Stomach smooth muscle (tissue), 2 donors: ENCODE data around the gene MED4.

Source experiments
- H3K27ac ChIP-seq: one replicate; pipeline ENCODE4 v1.7.0; 2013; ENCODE audit warnings: mild to moderate bottlenecking, low read length, inconsistent platforms
- H3K27me3 ChIP-seq, 2 donors: one replicate each; pipeline ENCODE4 v1.7.0; 2013; ENCODE audit warnings: low read length in 2 of 2; ENCODE audit not compliant: insufficient read depth in 2 of 2, control insufficient read depth in 1 of 2
- H3K36me3 ChIP-seq, 2 donors: one replicate each; pipeline ENCODE4 v1.7.0; 2013; ENCODE audit warnings: low read length in 2 of 2; ENCODE audit not compliant: control insufficient read depth in 2 of 2, insufficient read depth in 2 of 2
- H3K4me1 ChIP-seq: one replicate; pipeline ENCODE4 v1.7.0; 2013; ENCODE audit warnings: low read length; ENCODE audit not compliant: control insufficient read depth, insufficient read depth
- H3K4me3 ChIP-seq, 2 donors: one replicate each; pipeline ENCODE4 v1.7.0; 2013; ENCODE audit warnings: low read length in 2 of 2
- H3K9ac ChIP-seq, 2 donors: one replicate each; pipeline ENCODE4 v1.7.0; 2013; ENCODE audit warnings: low read length in 2 of 2, mild to moderate bottlenecking in 1 of 2
- H3K9me3 ChIP-seq, 2 donors: one replicate each; pipeline ENCODE4 v1.7.0; 2013; ENCODE audit warnings: low read length in 2 of 2; ENCODE audit not compliant: control insufficient read depth in 2 of 2
- donor health status: healthy.
- donor health status: Pancreatic carcinoma.

MED4 gene

DNA sequence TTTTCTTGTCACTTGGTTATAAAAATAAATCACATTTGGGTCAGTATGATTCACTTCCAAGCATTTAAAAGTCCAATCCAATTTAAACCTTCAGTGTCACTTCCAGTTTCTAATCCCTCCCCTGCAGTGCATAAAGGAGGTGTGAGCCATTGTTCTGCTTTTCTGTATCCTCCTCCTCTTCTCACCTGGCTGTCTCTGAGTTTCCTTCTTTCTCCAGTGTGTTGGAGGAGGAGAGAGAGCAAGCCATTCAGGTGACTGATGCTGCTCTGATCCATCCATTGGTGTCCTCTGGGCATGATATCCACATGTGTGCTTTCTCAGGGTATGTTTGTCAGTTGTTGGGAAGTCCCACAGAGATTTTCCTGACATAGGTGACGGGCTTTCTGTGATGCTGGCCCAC, 56.1 kb downstream of the MED4 start:
- Histone ChIP-seq H3K27ac (no peak overlapping the region), H3K9ac (no peak overlapping the region)

DNA sequence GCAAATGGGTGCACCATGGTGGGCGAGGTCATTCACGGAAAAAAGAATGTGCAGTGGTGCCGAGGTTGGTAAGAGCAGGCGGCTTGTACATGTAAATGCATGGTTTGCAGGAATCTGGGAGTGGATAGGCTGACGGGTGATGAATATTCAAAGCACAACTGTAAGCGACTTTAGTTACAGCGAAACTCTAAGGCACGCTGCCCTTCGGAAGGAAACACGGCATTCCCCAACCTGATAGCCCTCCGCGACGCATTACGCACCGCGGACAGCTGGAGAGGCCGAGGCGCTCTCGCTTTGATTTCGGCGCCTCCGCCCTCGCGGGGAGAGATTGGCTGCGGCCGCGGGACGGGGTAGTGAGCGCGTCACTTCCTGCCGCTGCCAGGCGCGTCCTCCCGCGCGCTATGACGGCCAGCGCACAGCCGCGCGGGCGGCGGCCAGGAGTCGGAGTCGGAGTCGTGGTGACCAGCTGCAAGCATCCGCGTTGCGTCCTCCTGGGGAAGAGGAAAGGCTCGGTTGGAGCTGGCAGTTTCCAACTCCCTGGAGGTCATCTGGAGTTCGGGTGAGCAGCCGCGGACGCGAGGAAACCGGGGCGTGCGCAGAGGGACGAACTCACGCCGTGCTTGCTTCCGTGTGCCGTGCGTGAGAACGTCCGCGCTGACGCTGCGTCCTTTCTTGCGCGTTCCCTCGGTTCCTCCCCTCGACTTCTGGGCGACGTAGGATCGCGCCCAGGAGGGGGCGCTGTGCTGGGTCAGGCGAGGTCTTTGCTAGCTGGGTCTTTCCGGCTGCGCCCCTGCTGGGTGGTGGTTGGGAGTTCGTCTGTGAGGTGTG, 57.3 kb downstream of the MED4 start, which contains the start of gene NUDT15:
TSS of gene NUDT15 (plus strand) at position 381 of the 828 bp plus-strand sequence. CDS start at position 402, 21 bp downstream.
- H3K9me3 ChIP-seq: no peaks in the 10 kb centered on the region
- peak within 1 kb of the TSS; percentile 88 to 96 for H3K4me3 ChIP-seq
- peak within 1 kb of the TSS; percentile 83 to 92 for H3K9ac ChIP-seq
- H3K27ac ChIP-seq: peak within 1 kb of the TSS; percentile 88
- peaks cover 0 to 5% of the 10 kb centered on the region in 2 donors for H3K36me3 ChIP-seq
- no peaks in the 10 kb centered on the region for H3K27me3 ChIP-seq
- H3K4me1 ChIP-seq: peaks cover 12% of the 10 kb centered on the region

More for the DNA sequence above, 56.1 kb downstream of the MED4 start:
- Histone ChIP-seq H3K9me3 (no peaks in the 10 kb centered on the region), H3K4me1 (peaks cover 12% of the 10 kb centered on the region), H3K36me3 (peaks cover 0 to 5% of the 10 kb centered on the region in 2 donors), H3K27me3 (no peaks in the 10 kb centered on the region), H3K4me3 (no peak overlapping the region)

DNA sequence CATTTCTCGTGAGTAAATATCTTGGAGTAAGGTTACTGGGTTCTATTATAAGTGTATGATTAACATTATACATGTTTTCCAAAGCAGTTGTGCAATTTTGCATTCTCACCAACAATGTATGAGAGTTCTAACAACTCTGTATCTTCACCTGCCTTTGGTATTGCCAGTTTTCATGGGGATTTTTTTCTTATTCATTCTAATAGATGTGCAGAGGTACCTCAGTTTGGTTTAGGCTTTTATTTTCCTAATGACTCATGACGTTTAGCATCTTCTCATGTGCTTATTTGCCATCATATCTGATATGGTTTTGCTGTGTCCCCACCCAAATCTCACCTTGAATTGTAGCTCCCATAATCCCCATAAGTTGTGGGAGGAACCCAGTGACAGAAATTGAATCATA, 65.0 kb downstream of the MED4 start:
- H3K27me3 ChIP-seq: no peaks in the 10 kb centered on the region
- H3K9ac ChIP-seq: no peak overlapping the region
- no peak overlapping the region for H3K27ac ChIP-seq
- H3K36me3 ChIP-seq: no peaks in the 10 kb centered on the region
- no peak overlapping the region for H3K4me3 ChIP-seq
- H3K9me3 ChIP-seq: no peaks in the 10 kb centered on the region
- H3K4me1 ChIP-seq: no peaks in the 10 kb centered on the region

DNA sequence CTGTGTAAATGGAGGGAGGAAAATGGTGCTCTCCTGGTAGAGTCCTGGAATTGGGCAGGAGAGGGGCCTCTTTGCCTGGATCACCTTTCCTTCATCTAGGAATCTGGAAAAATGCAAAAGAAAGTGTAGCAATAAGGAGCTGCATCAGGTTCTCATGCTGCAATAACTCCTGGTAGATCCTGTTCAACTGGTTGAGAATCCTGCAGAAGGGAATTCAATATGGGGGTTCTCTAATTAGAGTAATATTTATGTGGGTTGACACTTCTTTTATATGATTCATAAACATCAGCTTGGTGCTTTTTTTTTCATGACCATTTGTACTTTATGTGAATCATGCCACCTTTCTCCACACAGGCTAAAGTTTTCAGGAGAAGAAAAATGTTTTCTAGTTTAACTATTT, 66.8 kb downstream of the MED4 start:
- Histone ChIP-seq H3K9ac (no peak overlapping the region), H3K27ac (no peak overlapping the region), H3K27me3 (no peaks in the 10 kb centered on the region)

More for the DNA sequence above, 66.8 kb downstream of the MED4 start:
- Histone ChIP-seq H3K4me1 (no peaks in the 10 kb centered on the region), H3K4me3 (no peak overlapping the region), H3K36me3 (no peaks in the 10 kb centered on the region), H3K9me3 (no peaks in the 10 kb centered on the region)
